GM12864 (cell line): Measurements from ENCODE around the gene RPLP2.

Experiments used
- DNase-seq: peaks from one replicate; pipeline ENCODE4 v3.0.0-alpha.2; 2011; ENCODE audit warnings: low read depth
- H3K4me3 ChIP-seq: 2 replicates; pipeline ENCODE4 v1.5.1; 2011; ENCODE audit warnings: mild to moderate bottlenecking, low read depth, low read length, control low read depth
- CTCF ChIP-seq: IDR thresholded peaks from 2 replicates; pipeline ENCODE4 v1.5.1; 2011; ENCODE audit warnings: low read depth, mild to moderate bottlenecking, moderate library complexity, low read length, control low read depth, inconsistent platforms; ENCODE audit errors: missing control alignments

The RPLP2 gene

DNA sequence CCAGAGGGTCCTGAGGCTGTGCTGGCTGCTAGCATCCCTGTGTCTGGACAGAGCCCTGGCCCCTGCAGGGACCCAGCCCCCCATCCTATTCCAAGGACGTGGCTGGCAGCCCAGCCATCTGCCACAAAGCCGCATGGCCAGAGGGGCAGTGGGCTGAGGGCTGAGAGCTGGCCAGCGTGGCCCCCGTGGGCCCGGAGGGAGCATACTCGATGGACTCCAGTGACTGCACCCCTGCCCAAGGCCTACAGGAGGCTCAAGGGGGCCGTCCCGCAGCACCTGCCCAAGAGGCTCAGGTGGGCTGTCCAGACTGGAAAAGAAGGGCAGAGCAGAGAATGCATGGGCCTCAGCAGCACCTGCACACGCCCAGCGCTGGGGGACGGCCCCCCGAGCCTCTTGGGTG lies 46.0 kb downstream of the RPLP2 start:
- TF ChIP-seq CTCF = no peak
- DNase-seq = no peak
- no peak overlapping the region for H3K4me3 ChIP-seq

- no peak for DNase-seq
- H3K4me3 ChIP-seq = no peak overlapping the region
- no peak for TF ChIP-seq CTCF
These were observed 46.6 kb downstream of the RPLP2 start for GRCh38 chr11:856397-856796.

GRCh38 chr11:858053-858761 lies 48.4 kb downstream of the RPLP2 start:
- no peak for TF ChIP-seq CTCF
- no peak for DNase-seq
- no peak overlapping the region for H3K4me3 ChIP-seq

GRCh38 chr11:858762-859339 lies 49.1 kb downstream of the RPLP2 start:
- TF ChIP-seq CTCF = no peak
- H3K4me3 ChIP-seq = no peak overlapping the region
- no peak for DNase-seq

DNA sequence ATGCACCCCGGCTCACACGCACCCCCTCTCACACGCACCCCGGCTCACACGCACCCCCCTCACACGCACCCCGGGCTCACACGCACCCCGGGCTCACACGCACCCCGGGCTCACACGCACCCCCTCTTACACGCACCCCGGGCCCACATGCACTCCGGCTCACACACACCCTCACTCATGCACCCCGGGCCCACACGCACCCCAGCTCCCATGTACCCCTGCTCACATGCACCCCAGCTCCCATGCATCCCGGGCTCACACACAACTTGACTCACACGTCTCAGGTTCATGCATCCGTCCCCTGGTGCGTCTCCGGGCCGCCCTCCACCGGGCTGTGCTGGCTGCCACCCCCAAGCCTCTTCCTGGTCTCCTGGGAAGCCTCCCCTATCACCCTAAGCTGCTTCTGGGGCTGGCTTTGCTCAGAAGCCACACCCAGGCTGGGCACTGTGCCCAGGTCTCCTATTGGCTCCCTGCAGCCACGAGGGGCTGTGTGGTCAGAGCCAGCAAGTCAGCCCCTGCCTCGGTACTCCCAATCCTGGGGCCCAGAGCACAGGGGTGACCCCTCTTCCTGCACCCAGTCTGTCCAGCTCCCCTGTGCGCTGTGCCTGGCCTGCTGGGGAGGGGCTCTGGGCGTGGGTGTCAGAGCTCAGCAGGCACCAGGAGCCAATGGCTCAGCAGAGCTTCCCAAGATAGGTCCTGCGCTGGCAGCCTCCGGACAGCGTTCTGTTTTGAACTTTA lies 49.8 kb downstream of the RPLP2 start:
- no peak for DNase-seq
- H3K4me3 ChIP-seq = no peak overlapping the region
- no peak for TF ChIP-seq CTCF

DNA sequence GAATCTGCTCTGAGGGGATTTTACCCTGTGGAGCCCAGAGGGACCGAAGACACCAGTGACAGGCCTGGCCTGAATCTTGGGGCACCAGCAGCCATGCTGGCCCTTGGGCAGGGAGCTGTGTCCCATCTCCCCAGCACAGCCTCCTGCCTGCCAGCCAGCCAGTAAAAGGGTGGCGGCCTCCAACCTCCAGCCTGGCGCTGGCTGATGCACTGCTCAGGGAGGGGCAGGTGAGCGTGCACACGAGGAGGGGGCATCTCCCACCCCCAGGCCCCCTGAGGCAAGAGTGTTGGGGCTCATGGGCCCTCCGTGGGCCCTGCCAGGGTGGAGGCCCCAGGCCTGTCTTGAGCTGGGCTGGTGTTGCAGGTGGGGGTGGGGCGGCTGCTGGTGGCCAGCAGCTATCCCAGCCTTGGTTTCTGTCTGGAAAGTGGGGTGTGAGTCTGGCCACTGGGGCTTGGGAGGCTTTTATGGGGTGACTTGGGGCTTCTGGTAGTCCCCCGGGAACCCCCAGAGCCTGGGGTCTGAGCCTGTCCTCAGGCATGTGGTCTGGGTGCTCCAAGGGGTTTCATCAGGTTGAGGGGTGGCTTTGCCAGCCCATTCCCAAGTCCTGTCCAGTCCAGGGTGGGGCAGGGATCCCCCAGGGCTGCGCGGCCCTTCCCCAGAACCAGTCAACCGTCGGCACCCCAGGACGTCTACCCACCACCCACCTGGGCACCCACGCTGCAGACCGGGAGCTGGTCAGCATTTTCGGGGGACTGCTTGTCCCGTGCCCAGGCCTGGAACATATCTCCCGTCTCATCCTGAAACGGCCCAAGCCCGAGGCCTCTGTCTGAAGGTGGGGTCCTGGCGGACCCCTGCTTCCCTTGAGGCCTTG lies 50.7 kb downstream of the RPLP2 start:
- no peak for DNase-seq
- no peak overlapping the region for H3K4me3 ChIP-seq
- no peak for TF ChIP-seq CTCF
